HCT116 (cell line): ENCODE results near the gene FITM1.

Experiments
- CEBPB ChIP-seq: IDR thresholded peaks from 2 replicates; pipeline ENCODE4 v1.6.1; 2012; ENCODE audit warnings: low read depth
- ELF1 ChIP-seq: IDR thresholded peaks from 2 replicates; pipeline ENCODE4 v1.6.1; 2012; ENCODE audit warnings: low read depth, borderline replicate concordance
- EZH2 ChIP-seq: fragments of 200-600 bp; sonication (generic); IDR thresholded peaks from 2 replicates; pipeline ENCODE4 v1.6.1; 2017; ENCODE audit warnings: antibody characterized with exemption, mixed run types
- EZH2phosphoT487 ChIP-seq: fragments of 200-600 bp; IDR thresholded peaks from 2 replicates; pipeline ENCODE4 v1.6.1; 2018; ENCODE audit warnings: antibody characterized with exemption, borderline replicate concordance
- JUND ChIP-seq: IDR thresholded peaks from 2 replicates; pipeline ENCODE4 v1.6.1; 2012
- POLR2A ChIP-seq: IDR thresholded peaks from 2 replicates; pipeline ENCODE4 v1.7.0; 2011; ENCODE audit warnings: borderline replicate concordance; ENCODE audit not compliant: insufficient read depth, insufficient read length; ENCODE audit errors: extremely low read depth
- POLR2AphosphoS5 ChIP-seq: IDR thresholded peaks from 2 replicates; pipeline ENCODE4 v1.6.1; 2011; ENCODE audit warnings: mild to moderate bottlenecking, low read depth, low read length, moderate library complexity
- RAD21 ChIP-seq: IDR thresholded peaks from 2 replicates; pipeline ENCODE4 v1.6.1; 2012; ENCODE audit warnings: low read depth, mild to moderate bottlenecking
- TCF7L2 ChIP-seq: IDR thresholded peaks from 2 replicates; pipeline ENCODE4 v1.7.0; 2011; ENCODE audit warnings: borderline replicate concordance, inconsistent platforms; ENCODE audit not compliant: insufficient read depth, insufficient read length; ENCODE audit errors: extremely low read depth
- YY1 ChIP-seq: IDR thresholded peaks from 2 replicates; pipeline ENCODE4 v1.6.1; 2011; ENCODE audit warnings: low read length, low read depth, moderate library complexity, mild to moderate bottlenecking; ENCODE audit not compliant: insufficient replicate concordance; ENCODE audit errors: extremely low read depth
- TF ChIP-seq, protein P1 (sequence below), 3 experiments: fragments of 200-600 bp in 1 of 3; sonication (generic) in 1 of 3; IDR thresholded peaks in 2 of 3; conservative IDR thresholded peaks in 1 of 3; 2 replicates each; pipeline ENCODE4 v1.5.1; 2012 to 2017; ENCODE audit warnings: low read depth in 2 of 3, low read length in 2 of 3, antibody characterized with exemption in 1 of 3, borderline replicate concordance in 1 of 3, control low read depth in 1 of 3, mild to moderate bottlenecking in 1 of 3, mixed read lengths in 1 of 3, mixed run types in 1 of 3, moderate library complexity in 1 of 3; ENCODE audit not compliant: insufficient read depth in 1 of 3
- TF ChIP-seq, protein P2 (sequence below): IDR thresholded peaks from 2 replicates; pipeline ENCODE4 v1.6.1; 2012
- TF ChIP-seq, protein P3 (sequence below): IDR thresholded peaks from 2 replicates; pipeline ENCODE4 v1.6.1; 2012

DNA sequence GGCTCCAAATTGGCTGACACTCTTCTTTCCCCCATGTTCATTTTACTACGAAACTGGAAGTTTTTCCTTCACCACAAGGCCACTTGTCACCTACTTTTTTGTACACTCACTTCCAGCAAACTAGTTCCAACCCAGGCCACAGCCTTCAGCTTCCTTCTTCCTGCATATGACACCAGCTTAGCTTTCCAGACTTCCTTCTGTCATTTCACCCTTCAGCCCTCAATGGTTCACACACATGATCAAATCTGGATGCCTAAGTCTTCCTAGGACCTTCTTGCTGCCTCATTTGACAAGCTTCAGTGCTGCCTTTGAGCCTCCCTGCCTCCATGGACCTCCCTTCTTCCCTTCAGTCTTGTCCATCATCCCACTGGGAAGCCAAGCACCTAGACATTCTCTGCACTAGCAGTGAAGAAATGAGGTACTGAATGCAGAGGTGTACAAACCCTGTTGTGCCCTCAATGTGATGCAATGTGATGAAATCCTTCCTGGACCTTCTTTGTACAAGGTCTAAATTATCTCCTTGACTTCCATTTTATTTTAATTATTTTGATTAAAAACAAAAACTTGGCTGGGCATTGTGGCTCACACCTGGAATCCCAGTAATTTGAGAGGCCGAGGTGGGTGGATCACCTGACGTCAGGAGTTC, 37.1 kb downstream of the FITM1 start:
- TF ChIP-seq, protein P1, sequence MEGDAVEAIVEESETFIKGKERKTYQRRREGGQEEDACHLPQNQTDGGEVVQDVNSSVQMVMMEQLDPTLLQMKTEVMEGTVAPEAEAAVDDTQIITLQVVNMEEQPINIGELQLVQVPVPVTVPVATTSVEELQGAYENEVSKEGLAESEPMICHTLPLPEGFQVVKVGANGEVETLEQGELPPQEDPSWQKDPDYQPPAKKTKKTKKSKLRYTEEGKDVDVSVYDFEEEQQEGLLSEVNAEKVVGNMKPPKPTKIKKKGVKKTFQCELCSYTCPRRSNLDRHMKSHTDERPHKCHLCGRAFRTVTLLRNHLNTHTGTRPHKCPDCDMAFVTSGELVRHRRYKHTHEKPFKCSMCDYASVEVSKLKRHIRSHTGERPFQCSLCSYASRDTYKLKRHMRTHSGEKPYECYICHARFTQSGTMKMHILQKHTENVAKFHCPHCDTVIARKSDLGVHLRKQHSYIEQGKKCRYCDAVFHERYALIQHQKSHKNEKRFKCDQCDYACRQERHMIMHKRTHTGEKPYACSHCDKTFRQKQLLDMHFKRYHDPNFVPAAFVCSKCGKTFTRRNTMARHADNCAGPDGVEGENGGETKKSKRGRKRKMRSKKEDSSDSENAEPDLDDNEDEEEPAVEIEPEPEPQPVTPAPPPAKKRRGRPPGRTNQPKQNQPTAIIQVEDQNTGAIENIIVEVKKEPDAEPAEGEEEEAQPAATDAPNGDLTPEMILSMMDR (IDR thresholded peaks at IDR 0.05 in 2 of 3, conservative IDR thresholded peaks at IDR 0.05 in 1 of 3; ENCODE audit: borderline replicate concordance in 1 of 3, insufficient read depth in 1 of 3, low read depth in 2 of 3, low read length in 2 of 3) = no peak
- no peak for TF ChIP-seq POLR2A
- TF ChIP-seq POLR2AphosphoS5 = no peak
- no peak for TF ChIP-seq ELF1
- 0 out of 2 replicates have a peak, but pooled peaks have one; percentile 22 for TF ChIP-seq CEBPB
- TF ChIP-seq EZH2phosphoT487 = no peak
- no peak for TF ChIP-seq YY1
- no peak for TF ChIP-seq RAD21
- TF ChIP-seq, protein P2, sequence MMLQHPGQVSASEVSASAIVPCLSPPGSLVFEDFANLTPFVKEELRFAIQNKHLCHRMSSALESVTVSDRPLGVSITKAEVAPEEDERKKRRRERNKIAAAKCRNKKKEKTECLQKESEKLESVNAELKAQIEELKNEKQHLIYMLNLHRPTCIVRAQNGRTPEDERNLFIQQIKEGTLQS = no peak
- TF ChIP-seq JUND = no peak
- no peak for TF ChIP-seq EZH2
- TF ChIP-seq TCF7L2 = no peak
- TF ChIP-seq, protein P3, sequence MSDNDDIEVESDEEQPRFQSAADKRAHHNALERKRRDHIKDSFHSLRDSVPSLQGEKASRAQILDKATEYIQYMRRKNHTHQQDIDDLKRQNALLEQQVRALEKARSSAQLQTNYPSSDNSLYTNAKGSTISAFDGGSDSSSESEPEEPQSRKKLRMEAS = no peak
